Measurements from ENCODE around the gene PGF.

- TF ChIP-seq EZH2 (IDR thresholded peaks at IDR 0.05; ENCODE audit: insufficient read depth, poor library complexity, severe bottlenecking) (no peak), EZH2phosphoT487 (IDR thresholded peaks at IDR 0.05; ENCODE audit: insufficient read depth, low read depth) (no peak)
Observed at GRCh38 chr14:74940956-74941565, 14.3 kb downstream of the PGF start.

All from GM23248 (cell line).